Measurements from ENCODE around the gene NBPF26.
"Not testable (repeated sequence)": the region's sequence is repeated elsewhere in the genome, so short reads cannot be mapped to it uniquely, and the experiment has no call there.

NBPF26 gene

DNA sequence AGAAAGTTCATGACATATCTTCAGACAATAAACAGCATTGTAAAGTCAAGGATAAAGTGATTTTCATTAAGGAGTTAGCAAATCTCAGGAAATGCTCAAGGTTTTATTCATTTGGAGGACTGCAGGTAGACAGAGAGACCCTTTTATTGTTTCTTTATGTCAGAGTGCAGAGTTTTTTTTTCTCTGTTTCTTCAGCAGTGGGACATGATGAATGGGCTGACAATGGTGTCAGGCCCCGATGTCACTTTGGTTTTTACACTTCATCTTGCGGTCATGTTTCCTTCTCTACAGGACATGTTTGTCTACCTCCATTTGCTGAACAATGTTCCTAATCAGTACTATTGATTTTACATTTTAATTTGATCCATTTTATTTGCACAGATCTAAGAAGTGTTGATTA is 134.4 kb downstream of the NBPF26 start:
- not testable (repeated sequence) for DNase-seq (ENCODE audit: low read depth in 2 of 2)

DNA sequence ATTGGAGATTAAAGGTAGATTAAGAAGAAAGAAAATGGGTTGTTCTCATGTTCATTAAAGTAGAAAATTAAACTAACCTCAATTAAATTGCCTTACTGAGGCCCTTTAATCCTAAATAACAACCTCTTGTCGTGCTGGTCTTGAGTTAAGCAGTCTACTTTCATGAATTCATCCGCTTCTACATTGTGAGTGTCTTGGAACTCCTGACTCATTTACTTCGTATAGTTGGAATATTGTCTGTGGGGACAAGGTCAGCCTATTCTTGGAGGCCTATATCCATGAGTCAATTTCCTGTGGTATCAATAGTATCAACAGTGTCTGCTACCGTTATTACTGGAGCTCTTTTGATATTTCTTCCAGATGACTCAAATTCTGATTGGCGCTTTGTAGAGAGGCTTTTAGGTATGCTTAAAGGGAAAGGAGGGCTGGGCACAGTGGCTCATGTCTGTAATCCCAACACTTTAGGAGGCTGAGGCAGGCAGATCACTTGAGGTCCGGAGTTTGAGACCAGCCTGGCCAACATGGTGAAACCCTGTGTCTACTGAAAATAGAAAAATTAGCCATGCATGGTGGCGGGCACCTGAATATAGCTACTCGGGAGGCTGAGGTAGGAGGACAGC is 136.0 kb downstream of the NBPF26 start:
- DNase-seq (ENCODE audit: low read depth in 2 of 2) = not testable (repeated sequence)

DNA sequence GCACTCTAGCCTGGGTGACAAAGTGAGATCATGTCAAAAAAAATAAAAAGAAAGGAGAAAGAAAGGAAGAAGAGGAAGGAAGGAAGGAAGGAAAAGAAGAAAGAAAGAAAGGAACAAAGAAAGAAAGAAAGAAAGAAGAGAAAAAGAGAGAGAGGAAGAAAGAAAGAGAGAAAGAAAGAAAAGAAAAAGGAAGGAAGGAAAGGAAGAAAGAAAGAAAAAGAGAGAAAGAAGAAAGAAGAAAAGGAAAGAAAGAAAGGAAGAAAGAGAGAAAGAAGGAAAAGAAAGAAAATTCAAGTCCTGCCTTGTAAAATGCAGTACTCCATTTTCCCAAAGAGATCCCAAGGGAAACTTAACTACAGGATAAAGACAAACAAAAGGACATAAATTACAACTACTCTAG is 154.5 kb downstream of the NBPF26 start:
- not testable (repeated sequence) for DNase-seq (ENCODE audit: low read depth in 2 of 2)

DNA sequence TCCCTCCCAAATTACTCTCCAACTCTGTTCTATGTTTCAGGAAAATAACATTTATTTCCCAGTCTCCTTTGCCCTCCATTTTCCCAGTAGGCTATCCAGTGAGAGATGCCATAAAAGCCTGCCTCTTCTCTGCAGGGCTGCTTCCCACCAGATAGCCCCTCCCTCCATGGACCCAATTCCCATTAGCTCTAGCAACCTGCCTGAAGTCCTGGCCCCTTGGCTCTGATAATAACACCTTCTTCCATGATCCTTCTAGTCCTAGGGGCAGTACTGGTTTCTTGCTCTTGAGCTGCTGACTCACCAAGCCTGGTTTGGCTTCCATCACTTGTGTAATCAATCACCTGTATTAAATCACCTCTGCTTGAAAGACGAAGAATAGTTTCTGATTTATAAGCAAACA is 156.3 kb downstream of the NBPF26 start:
- not testable (repeated sequence) for DNase-seq (ENCODE audit: low read depth in 2 of 2)

DNA sequence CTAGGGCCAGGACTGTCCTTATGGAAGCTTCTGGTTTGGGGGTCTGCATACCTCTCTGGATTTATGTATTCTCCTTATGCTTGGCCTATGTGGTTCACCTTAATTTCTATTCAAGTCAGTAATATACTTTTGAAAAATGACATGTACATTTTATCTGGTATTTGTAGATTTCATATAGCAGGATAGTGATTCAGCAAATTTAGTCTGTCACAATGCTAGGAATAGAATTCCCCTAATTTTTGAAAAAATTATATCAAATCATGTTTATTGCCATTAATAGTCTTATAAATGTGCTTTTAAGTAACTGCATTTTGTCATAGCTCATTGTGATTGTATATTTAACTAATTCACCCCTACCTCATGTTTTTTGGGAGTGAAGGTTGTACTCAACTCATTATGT is 158.2 kb downstream of the NBPF26 start:
- DNase-seq (ENCODE audit: low read depth in 2 of 2) = not testable (repeated sequence)
